Lung (tissue), 12 donors: Measurements from ENCODE around the gene PXK. TPM values are rescaled to one million over a fixed set of nuclear protein-coding genes. Genes with fewer than 3 reads are reported as not detected.

Source experiments
- ATAC-seq: fragments of 200-7000 bp; cut with Tn5 transposase; one replicate; pipeline ENCODE4 v1.9.1; 2020; ENCODE audit warnings: moderate number of reproducible peaks; ENCODE audit not compliant: insufficient read depth, low FRiP score
- DNase-seq, 3 donors: peaks; one replicate each; pipeline ENCODE4 v3.0.0-alpha.2; 2013 to 2017
- H3K27ac ChIP-seq, 2 donors: one replicate each; pipeline ENCODE4 v1.5.1; 2013; ENCODE audit warnings: mild to moderate bottlenecking in 2 of 2, moderate library complexity in 2 of 2, control low read depth in 1 of 2, inconsistent platforms in 1 of 2, low read depth in 1 of 2, low read length in 1 of 2
- H3K27me3 ChIP-seq, 3 donors: one replicate each; pipeline ENCODE4 v1.5.1; 2013; ENCODE audit warnings: low read length in 2 of 3; ENCODE audit not compliant: control insufficient read depth in 3 of 3, insufficient read depth in 3 of 3
- H3K36me3 ChIP-seq, 4 donors: one replicate each; pipeline ENCODE4 v1.5.1; 2013; ENCODE audit warnings: low read length in 4 of 4, mild to moderate bottlenecking in 1 of 4, moderate library complexity in 1 of 4; ENCODE audit not compliant: control insufficient read depth in 4 of 4, insufficient read depth in 4 of 4
- H3K4me1 ChIP-seq, 5 donors: one replicate each; pipeline ENCODE4 v1.5.1; 2013; ENCODE audit warnings: low read length in 5 of 5, mild to moderate bottlenecking in 2 of 5, moderate library complexity in 1 of 5; ENCODE audit not compliant: control insufficient read depth in 5 of 5, insufficient read depth in 5 of 5
- H3K4me3 ChIP-seq: one replicate; pipeline ENCODE4 v1.5.1; 2013; ENCODE audit warnings: mild to moderate bottlenecking, control low read depth, moderate library complexity
- H3K9ac ChIP-seq, 2 donors: one replicate each; pipeline ENCODE4 v1.5.1; 2013; ENCODE audit warnings: low read length in 2 of 2, control low read depth in 1 of 2; ENCODE audit not compliant: insufficient read depth in 1 of 2
- H3K9me3 ChIP-seq, 4 donors: one replicate each; pipeline ENCODE4 v1.5.1; 2013; ENCODE audit warnings: low read length in 3 of 4, mild to moderate bottlenecking in 1 of 4, moderate library complexity in 1 of 4; ENCODE audit not compliant: control insufficient read depth in 4 of 4, insufficient read depth in 3 of 4
- WGBS, 2 donors: extraction: QIAGEN DNeasy Blood & Tissue Kit; methylation state at CpG; one replicate each; pipeline ENCODE4 v1.1.7; 2013; 5-methylcytosine and 5-hydroxymethylcytosine counted together
- polyA plus RNA-seq, 2 donors: library from polyadenylated mRNA; stranded (reverse); fragments of 200-250 nt; gene quantifications; one replicate each; pipeline ENCODE4 v1.2.1, GENCODE V29; 2013
- total RNA-seq, 2 donors: library from RNA; depleted of rRNA in 1 of 2; stranded (reverse); fragments of >200 nt in 1 of 2; gene quantifications; one replicate each; pipeline ENCODE4 v1.2.1, GENCODE V29; 2014 to 2021
- TF ChIP-seq, protein P1 (sequence below): IDR thresholded peaks from 2 replicates; pipeline ENCODE4 v1.5.1; 2012; ENCODE audit warnings: mild to moderate bottlenecking; ENCODE audit errors: control extremely low read depth, extremely low read depth
- donor health status: control.
- donor health status: control.
- donor health status: Bipolar disorder and iron deficiency.
- donor health status: healthy.
- donor health status: DM: yes; HTN: yes; CAD: no.

The PXK gene
- total and polyA plus RNA-seq, 4 donors: 6.0 to 41.7 (median 22.1) TPM

DNA sequence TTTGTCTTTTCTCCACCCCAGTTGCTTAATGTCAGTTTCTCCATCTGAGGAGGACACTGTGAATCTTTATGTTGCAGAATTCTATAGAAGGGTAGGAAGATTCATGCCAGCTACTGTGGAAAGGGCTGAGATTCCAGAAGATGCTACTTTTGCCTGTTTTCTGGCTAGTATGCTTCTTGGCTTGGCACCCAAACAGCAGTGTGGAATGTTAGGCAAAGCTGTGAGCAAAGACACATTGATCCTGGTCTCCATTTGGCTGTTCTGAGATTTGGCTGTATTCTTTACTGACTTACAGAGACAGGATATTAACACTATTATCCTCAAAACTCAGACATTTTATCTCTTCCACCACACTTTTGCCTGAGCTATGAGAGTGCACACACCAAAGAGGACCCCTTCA lies 61.6 kb downstream of the PXK start:
- Histone ChIP-seq H3K36me3 (peaks cover 16 to 27% (median 21%) of the 10 kb centered on the region in 4 donors), H3K9ac (no peak overlapping the region), H3K9me3 (no peaks in the 10 kb centered on the region), H3K27me3 (no peaks in the 10 kb centered on the region), H3K4me1 (peaks cover 0 to 30% (median 4%) of the 10 kb centered on the region in 5 donors), H3K27ac (no peak overlapping the region), H3K4me3 (no peak overlapping the region)
- TF ChIP-seq, protein P1, sequence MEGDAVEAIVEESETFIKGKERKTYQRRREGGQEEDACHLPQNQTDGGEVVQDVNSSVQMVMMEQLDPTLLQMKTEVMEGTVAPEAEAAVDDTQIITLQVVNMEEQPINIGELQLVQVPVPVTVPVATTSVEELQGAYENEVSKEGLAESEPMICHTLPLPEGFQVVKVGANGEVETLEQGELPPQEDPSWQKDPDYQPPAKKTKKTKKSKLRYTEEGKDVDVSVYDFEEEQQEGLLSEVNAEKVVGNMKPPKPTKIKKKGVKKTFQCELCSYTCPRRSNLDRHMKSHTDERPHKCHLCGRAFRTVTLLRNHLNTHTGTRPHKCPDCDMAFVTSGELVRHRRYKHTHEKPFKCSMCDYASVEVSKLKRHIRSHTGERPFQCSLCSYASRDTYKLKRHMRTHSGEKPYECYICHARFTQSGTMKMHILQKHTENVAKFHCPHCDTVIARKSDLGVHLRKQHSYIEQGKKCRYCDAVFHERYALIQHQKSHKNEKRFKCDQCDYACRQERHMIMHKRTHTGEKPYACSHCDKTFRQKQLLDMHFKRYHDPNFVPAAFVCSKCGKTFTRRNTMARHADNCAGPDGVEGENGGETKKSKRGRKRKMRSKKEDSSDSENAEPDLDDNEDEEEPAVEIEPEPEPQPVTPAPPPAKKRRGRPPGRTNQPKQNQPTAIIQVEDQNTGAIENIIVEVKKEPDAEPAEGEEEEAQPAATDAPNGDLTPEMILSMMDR: no peak
- ATAC-seq (no peak), DNase-seq (peak in 1 of 3 donors; percentile 25)

DNA sequence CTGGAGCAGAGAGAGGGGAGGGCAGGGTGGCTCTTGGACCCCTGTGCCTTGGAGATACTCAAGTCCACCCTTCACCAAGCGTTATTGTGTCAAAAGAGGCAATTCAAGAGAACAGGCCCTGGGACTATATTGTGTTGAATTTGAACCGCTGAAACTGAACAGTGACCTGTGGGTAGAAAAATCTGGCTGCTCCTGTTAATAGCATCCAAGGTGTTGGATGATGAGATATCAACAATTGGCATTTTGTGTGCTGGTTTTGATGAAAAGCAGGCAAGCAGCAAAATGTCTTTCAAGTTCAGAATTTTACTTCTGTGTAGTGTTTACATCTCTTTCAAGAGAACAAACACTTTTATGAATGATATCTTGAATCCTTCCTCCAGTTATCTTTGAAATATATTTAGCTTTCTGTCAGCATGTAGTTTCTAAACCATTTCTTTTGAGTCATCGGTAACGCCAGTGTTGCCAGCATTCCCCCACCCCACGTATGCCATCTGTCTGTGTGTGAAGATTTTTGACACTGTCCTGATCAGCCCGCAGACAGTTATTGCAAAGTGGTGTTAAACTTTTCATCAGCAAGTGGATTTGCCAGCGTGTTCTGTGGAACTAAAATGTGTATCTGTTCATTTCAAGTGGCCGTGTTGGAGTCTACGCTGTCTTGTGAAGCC lies 66.1 kb downstream of the PXK start:
- 83 to 94% methylated on average over 9 of the region's 9 CpGs for WGBS, 2 donors
- Histone ChIP-seq H3K9ac (no peak overlapping the region), H3K27me3 (no peaks in the 10 kb centered on the region), H3K4me1 (peaks cover 0 to 7% (median 0%) of the 10 kb centered on the region in 5 donors), H3K4me3 (no peak overlapping the region), H3K9me3 (no peaks in the 10 kb centered on the region), H3K27ac (peak overlapping the region in 1 of 2 donors; percentile 9), H3K36me3 (peaks cover 16 to 38% (median 25%) of the 10 kb centered on the region in 4 donors)
- ATAC-seq (no peak), DNase-seq (no peak)
- TF ChIP-seq, protein P1: no peak

DNA sequence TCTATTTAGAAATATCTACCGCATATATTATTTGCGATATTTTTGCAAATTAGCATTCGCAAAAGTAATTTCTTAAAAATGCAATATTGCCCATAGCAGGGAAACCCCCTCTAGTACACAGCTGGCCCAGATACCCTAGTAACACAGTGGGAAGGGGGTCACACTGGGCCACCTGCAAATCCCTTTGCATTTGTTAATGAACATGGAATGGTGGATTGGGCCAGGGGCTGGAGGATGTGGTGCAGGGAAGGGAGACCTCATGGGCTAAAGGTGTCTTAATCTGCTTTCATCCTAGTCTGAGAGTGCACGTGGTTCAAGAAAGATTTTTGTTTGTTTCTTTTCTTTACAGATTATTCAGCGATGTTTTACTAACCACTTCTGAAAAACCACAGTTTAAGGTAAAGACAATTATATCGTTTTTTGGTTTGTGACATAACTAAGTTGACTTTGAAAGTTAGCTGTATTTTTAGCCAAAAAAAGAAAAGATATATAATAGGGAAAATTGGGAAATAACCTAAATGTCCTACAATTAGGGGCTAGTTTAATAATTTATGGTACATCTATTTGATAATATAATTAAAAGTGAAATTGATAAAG lies 70.9 kb downstream of the PXK start:
- Histone ChIP-seq H3K27ac (no peak overlapping the region), H3K4me1 (no peaks in the 10 kb centered on the region), H3K9ac (no peak overlapping the region), H3K27me3 (no peaks in the 10 kb centered on the region), H3K36me3 (peaks cover 2 to 15% (median 11%) of the 10 kb centered on the region in 4 donors), H3K4me3 (no peak overlapping the region), H3K9me3 (no peaks in the 10 kb centered on the region)
- no peak for ATAC-seq
- TF ChIP-seq, protein P1: no peak
- WGBS, 2 donors: 87 to 93% methylated on average over 6 of the region's 6 CpGs
- no peak for DNase-seq
